ENCODE measurements around the gene PPP2R2C.

GRCh38 chr4:6356076-6356560 is 116.3 kb downstream of the PPP2R2C start:
- TF ChIP-seq CTCF (IDR thresholded peaks at IDR 0.05 in 2 of 3, conservative IDR thresholded peaks at IDR 0.05 in 1 of 3; ENCODE audit: borderline replicate concordance in 1 of 3, insufficient read depth in 1 of 3, low read depth in 2 of 3, low read length in 2 of 3): no peak
- no peak for TF ChIP-seq POLR2A (IDR thresholded peaks at IDR 0.05; ENCODE audit: borderline replicate concordance, extremely low read depth, insufficient read depth, insufficient read length)
- no peak for TF ChIP-seq ZFX (IDR thresholded peaks at IDR 0.05)
- TF ChIP-seq SP1 (IDR thresholded peaks at IDR 0.05; ENCODE audit: low read depth): no peak
- no peak for TF ChIP-seq RAD21 (IDR thresholded peaks at IDR 0.05; ENCODE audit: low read depth)
- TF ChIP-seq EZH2 (IDR thresholded peaks at IDR 0.05): no peak
- no peak for TF ChIP-seq YY1 (IDR thresholded peaks at IDR 0.05; ENCODE audit: extremely low read depth, insufficient replicate concordance, low read depth, low read length)
- no peak for TF ChIP-seq POLR2AphosphoS5 (IDR thresholded peaks at IDR 0.05; ENCODE audit: low read depth, low read length)
- TF ChIP-seq ZBTB33 (IDR thresholded peaks at IDR 0.05; ENCODE audit: extremely low read depth, insufficient replicate concordance, low read length): no peak
- no peak for TF ChIP-seq SIN3A (IDR thresholded peaks at IDR 0.05; ENCODE audit: low read depth)
- no peak for TF ChIP-seq MAX (IDR thresholded peaks at IDR 0.05)
- no peak for TF ChIP-seq JUND (IDR thresholded peaks at IDR 0.05)
- no peak for TF ChIP-seq ATF3 (IDR thresholded peaks at IDR 0.05)

All from HCT116 (cell line).